Activated CD4-positive, alpha-beta T cell treated with anti-CD3 and anti-CD28 coated beads, Interleukin-2, amount 10 ng/mL, durations not matched to agents 7 days and 5 days (primary cell): ENCODE results near the gene JCHAIN. TPM values are rescaled to one million over a fixed set of nuclear protein-coding genes. Genes with fewer than 3 reads are reported as not detected.

Source experiments
- CTCF ChIA-PET: fragments of 350-600 bp; sonication (Branson Sonifier 250); formaldehyde crosslinking; loops from one replicate; lab custom pipeline; 2021; ENCODE audit warnings: antibody characterized with exemption; lab: Charles Lee
- POLR2A ChIA-PET: fragments of 350-600 bp; sonication (Branson Sonifier 250); formaldehyde crosslinking; loops from one replicate; lab custom pipeline; 2021; ENCODE audit warnings: antibody characterized with exemption; lab: Charles Lee
- DNase-seq: peaks from one replicate; pipeline ENCODE4 v3.0.0-alpha.2; 2020
- H3K27ac Mint-ChIP-seq: one replicate; pipeline ENCODE4 v1.8.0; 2021; ENCODE audit warnings: mild to moderate bottlenecking, moderate library complexity, mixed read lengths
- H3K27me3 Mint-ChIP-seq: one replicate; pipeline ENCODE4 v1.8.0; 2021; ENCODE audit warnings: mixed read lengths
- H3K36me3 Mint-ChIP-seq: one replicate; pipeline ENCODE4 v1.8.0; 2021; ENCODE audit warnings: low read depth, mixed read lengths
- H3K4me1 Mint-ChIP-seq: one replicate; pipeline ENCODE4 v1.8.0; 2021; ENCODE audit warnings: mixed read lengths
- H3K4me3 Mint-ChIP-seq: one replicate; pipeline ENCODE4 v1.8.0; 2021; ENCODE audit warnings: mild to moderate bottlenecking, moderate library complexity, mixed read lengths
- H3K9me3 Mint-ChIP-seq: one replicate; pipeline ENCODE4 v1.8.0; 2021; ENCODE audit warnings: mixed read lengths
- total RNA-seq, 2 experiments: library from RNA; stranded (reverse); gene quantifications; one replicate each; pipeline ENCODE4 v1.2.3, GENCODE V29; 2021

Gene JCHAIN
- total RNA-seq, 2 experiments from 2014 or later = 0.23 TPM; not detected in 1

DNA sequence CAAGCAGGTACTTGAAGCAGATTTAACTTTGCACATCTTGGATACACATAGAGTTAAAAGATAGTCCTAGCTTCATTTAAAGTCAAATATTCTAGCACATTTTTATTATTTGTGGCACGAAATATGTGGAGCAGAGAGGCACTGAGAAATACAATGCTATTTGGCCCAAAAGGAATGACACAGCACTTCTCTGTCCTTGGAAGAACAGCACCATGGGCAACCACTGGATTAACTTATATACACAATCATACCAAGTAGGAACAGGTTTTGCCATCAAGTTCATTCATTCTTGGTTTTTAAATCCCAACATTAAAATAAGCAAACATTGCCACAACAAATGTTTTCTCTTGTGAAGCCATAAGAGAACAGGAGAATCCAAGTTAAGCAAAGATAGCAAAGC is 38.7 kb downstream of the JCHAIN start:
- peaks cover 3% of the 10 kb centered on the region for H3K27me3 Mint-ChIP-seq
- H3K9me3 Mint-ChIP-seq = no peaks in the 10 kb centered on the region
- H3K4me1 Mint-ChIP-seq = peaks cover 2% of the 10 kb centered on the region
- ChIA-PET POLR2A (interaction anchor here (0.6 kb wide), 1 partner anchor 366 kb away, joined by 3 read pairs; the partner anchor contains the start of gene DCK), CTCF (interaction anchor here (0.6 kb wide), 1 partner anchor 146 kb away, joined by 3 read pairs; no protein-coding TSS in a partner anchor)
- no peaks in the 10 kb centered on the region for H3K36me3 Mint-ChIP-seq
- no peak overlapping the region for H3K4me3 Mint-ChIP-seq
- no peak overlapping the region for H3K27ac Mint-ChIP-seq
- DNase-seq = no peak

DNA sequence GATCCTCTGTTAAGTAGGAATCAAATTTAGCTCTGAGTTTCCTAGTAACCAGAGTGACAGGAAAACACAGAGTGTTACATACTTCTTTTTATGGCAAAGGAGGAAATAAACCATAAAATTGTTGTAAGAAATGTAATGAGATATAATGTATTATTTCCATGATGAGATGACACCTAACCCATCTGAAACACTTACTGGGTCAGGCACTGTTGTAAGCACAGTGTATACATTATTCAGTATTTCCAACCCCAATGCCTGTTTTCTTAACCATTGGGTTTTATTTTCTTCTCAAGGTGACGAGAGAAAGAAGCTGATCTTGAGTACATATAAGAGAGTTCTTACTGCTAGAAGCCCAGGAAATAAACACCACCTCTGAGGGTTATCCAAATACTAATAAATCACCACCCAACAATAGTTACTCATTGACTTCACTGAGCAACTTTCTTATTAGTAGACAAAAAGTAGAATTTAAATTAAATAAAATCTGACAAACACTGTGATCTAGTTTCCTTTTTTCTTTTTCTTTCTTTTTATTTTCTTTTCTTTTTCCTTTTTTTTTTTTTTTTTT is 42.0 kb downstream of the JCHAIN start:
- CTCF ChIA-PET = no interaction called here

GRCh38 chr4:70623323-70623722 is 43.0 kb downstream of the JCHAIN start:
- POLR2A ChIA-PET = no interaction called here
- peak; percentile 43 for DNase-seq
- Mint-ChIP-seq H3K27me3 (no peaks in the 10 kb centered on the region), H3K9me3 (no peaks in the 10 kb centered on the region), H3K4me3 (no peak overlapping the region), H3K4me1 (no peaks in the 10 kb centered on the region), H3K27ac (no peak overlapping the region), H3K36me3 (no peaks in the 10 kb centered on the region)
- CTCF ChIA-PET = no interaction called here

More for the DNA sequence above, 42.0 kb downstream of the JCHAIN start:
- H3K27ac Mint-ChIP-seq = no peak overlapping the region
- H3K36me3 Mint-ChIP-seq = no peaks in the 10 kb centered on the region
- no peak overlapping the region for H3K4me3 Mint-ChIP-seq
- POLR2A ChIA-PET = no interaction called here
- peaks cover 1% of the 10 kb centered on the region for H3K27me3 Mint-ChIP-seq
- H3K4me1 Mint-ChIP-seq = peaks cover 2% of the 10 kb centered on the region
- DNase-seq = no peak
- no peaks in the 10 kb centered on the region for H3K9me3 Mint-ChIP-seq

DNA sequence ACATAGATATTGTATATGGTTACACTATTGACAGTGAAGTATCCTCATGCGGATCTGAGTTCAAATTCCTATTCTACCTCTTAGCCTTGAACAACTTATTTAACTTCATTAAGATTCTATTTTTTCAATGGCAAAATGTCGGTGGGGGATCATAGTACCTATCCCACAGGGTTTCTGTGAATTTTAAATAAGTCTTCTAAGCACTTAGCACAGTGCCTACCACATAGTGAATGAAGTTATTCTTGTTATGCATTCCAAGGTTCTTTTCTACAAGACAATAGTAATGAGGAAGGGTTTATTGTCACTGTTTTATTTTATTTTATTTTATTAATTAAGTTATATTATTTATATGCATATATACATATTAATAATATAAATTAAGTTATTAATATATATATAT is 46.5 kb downstream of the JCHAIN start:
- H3K4me1 Mint-ChIP-seq = no peaks in the 10 kb centered on the region
- ChIA-PET POLR2A (no interaction called here), CTCF (no interaction called here)

GRCh38 chr4:70619288-70619687 is 47.0 kb downstream of the JCHAIN start:
- H3K4me1 Mint-ChIP-seq = no peaks in the 10 kb centered on the region
- H3K27me3 Mint-ChIP-seq = peaks cover 6% of the 10 kb centered on the region
- H3K36me3 Mint-ChIP-seq = no peaks in the 10 kb centered on the region
- H3K4me3 Mint-ChIP-seq = no peak overlapping the region
- no peak overlapping the region for H3K27ac Mint-ChIP-seq
- H3K9me3 Mint-ChIP-seq = no peaks in the 10 kb centered on the region
- no peak for DNase-seq
- ChIA-PET CTCF (no interaction called here), POLR2A (no interaction called here)

More for the DNA sequence above, 46.5 kb downstream of the JCHAIN start:
- Mint-ChIP-seq H3K27ac (no peak overlapping the region), H3K27me3 (peaks cover 4% of the 10 kb centered on the region), H3K9me3 (no peaks in the 10 kb centered on the region), H3K4me3 (no peak overlapping the region), H3K36me3 (no peaks in the 10 kb centered on the region)
- DNase-seq = no peak

DNA sequence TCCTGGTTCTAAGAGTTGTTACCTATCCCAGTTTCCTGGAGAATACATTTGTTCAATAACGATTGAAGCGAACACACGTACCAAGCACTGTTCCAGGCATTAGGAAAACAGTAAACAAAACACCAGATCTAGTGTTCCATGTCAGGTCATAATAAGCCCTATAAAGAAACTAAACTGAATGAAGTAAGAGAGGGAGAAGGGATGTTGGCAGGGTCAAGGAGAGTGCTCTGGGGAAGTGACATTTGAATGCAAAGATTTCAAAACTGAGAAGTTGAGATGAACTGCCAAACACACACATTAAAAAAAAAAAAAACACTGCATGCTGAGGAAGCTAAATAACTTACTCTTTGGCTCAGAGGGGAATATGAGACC is 52.1 kb downstream of the JCHAIN start:
- CTCF ChIA-PET = no interaction called here
- no peak overlapping the region for H3K27ac Mint-ChIP-seq
- H3K36me3 Mint-ChIP-seq = no peaks in the 10 kb centered on the region
- H3K4me3 Mint-ChIP-seq = no peak overlapping the region
- H3K4me1 Mint-ChIP-seq = peaks cover 10% of the 10 kb centered on the region
- no peaks in the 10 kb centered on the region for H3K9me3 Mint-ChIP-seq
- DNase-seq = no peak
- POLR2A ChIA-PET = no interaction called here
- peaks cover 25% of the 10 kb centered on the region for H3K27me3 Mint-ChIP-seq

- DNase-seq = no peak
- POLR2A ChIA-PET = no interaction called here
- peaks cover 26% of the 10 kb centered on the region for H3K27me3 Mint-ChIP-seq
- no peak overlapping the region for H3K27ac Mint-ChIP-seq
- H3K4me1 Mint-ChIP-seq = peaks cover 10% of the 10 kb centered on the region
- no peaks in the 10 kb centered on the region for H3K9me3 Mint-ChIP-seq
- CTCF ChIA-PET = no interaction called here
- H3K36me3 Mint-ChIP-seq = no peaks in the 10 kb centered on the region
- no peak overlapping the region for H3K4me3 Mint-ChIP-seq
Observed at GRCh38 chr4:70613306-70614183, 52.8 kb downstream of the JCHAIN start.

DNA sequence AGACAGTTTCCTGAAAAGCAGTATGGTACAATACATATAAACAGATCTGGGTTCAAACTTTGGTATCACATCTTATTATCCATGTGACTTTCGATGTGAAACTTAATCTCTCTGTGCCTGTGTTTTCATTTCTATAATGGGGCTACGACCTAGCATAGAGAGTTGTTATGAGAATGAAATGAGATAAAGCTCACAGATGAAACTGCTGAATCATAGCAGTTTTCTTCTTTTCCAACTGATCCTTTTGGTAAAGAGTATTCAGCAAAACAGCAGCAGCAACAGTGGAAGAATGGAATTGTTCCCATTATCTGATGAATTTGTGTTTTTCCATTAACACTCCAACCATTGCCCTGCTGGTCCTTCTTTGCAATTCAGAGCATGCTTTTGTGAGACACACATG is 58.0 kb downstream of the JCHAIN start:
- ChIA-PET CTCF (no interaction called here), POLR2A (no interaction called here)
- Mint-ChIP-seq H3K27ac (no peak overlapping the region), H3K9me3 (no peaks in the 10 kb centered on the region), H3K4me3 (no peak overlapping the region), H3K36me3 (no peaks in the 10 kb centered on the region), H3K4me1 (peaks cover 2% of the 10 kb centered on the region), H3K27me3 (peaks cover 22% of the 10 kb centered on the region)
- no peak for DNase-seq

- POLR2A ChIA-PET = no interaction called here
- Mint-ChIP-seq H3K4me1 (no peaks in the 10 kb centered on the region), H3K9me3 (no peaks in the 10 kb centered on the region), H3K27me3 (peaks cover 15% of the 10 kb centered on the region), H3K36me3 (no peaks in the 10 kb centered on the region), H3K27ac (no peak overlapping the region), H3K4me3 (no peak overlapping the region)
- CTCF ChIA-PET = no interaction called here
- DNase-seq = no peak
Observed at GRCh38 chr4:70607334-70607853, 58.9 kb downstream of the JCHAIN start.

DNA sequence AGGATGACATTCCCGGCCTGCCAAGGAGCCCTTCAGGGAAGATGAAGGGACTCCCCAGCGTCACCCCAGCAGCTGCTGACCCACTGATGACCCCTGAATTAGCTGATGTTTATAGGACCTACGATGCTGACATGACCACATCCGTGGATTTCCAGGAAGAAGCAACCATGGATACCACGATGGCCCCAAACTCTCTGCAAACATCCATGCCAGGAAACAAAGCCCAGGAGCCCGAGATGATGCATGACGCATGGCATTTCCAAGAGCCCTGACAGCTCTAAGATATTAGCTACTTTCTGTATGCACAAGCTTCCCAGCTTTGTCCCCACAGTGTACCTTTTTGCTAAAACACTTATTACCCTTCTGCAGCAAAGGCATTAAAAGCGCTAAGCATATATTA is 59.8 kb downstream of the JCHAIN start:
- H3K4me1 Mint-ChIP-seq = no peaks in the 10 kb centered on the region
- H3K27me3 Mint-ChIP-seq = peaks cover 14% of the 10 kb centered on the region
- H3K36me3 Mint-ChIP-seq = no peaks in the 10 kb centered on the region
- H3K4me3 Mint-ChIP-seq = no peak overlapping the region
- no peaks in the 10 kb centered on the region for H3K9me3 Mint-ChIP-seq
- ChIA-PET POLR2A (no interaction called here), CTCF (no interaction called here)
- no peak overlapping the region for H3K27ac Mint-ChIP-seq
- DNase-seq = no peak

Other genes with a start within 250 kb of the JCHAIN start
- not detected for gene MUC7, start 194.3 kb downstream of the JCHAIN start, total RNA-seq
- not detected for gene AMTN, start 147.9 kb downstream of the JCHAIN start, total RNA-seq
- gene AMBN, start 74.3 kb downstream of the JCHAIN start, total RNA-seq = not detected
- under 1 TPM in 1 of 2 experiments, not detected in 1; 0.46 TPM for gene ENAM, start 37.8 kb downstream of the JCHAIN start, total RNA-seq
- 10 to 100 TPM; 38.1 to 40.2 TPM for gene UTP3, start 22.0 kb upstream of the JCHAIN start, total RNA-seq
- 10 to 100 TPM; 28.6 to 29.3 TPM for gene RUFY3, start 55.5 kb upstream of the JCHAIN start, total RNA-seq
- 10 to 100 TPM; 65.2 to 76.8 TPM for gene GRSF1, start 173.4 kb upstream of the JCHAIN start, total RNA-seq
- 10 to 100 TPM; 14.5 to 18.1 TPM for gene MOB1B, start 235.9 kb upstream of the JCHAIN start, total RNA-seq